Spleen (tissue), 11 donors: Measurements from ENCODE around the gene ERCC3. TPM values are rescaled to one million over a fixed set of nuclear protein-coding genes. Genes with fewer than 3 reads are reported as not detected.

ENCODE experiments used
- DNase-seq: peaks from one replicate; pipeline ENCODE4 v3.0.0-alpha.2; 2020
- H3K27ac ChIP-seq, 8 donors: fragments of 200-600 bp; sonication (generic) in 7 of 8; 1 replicate in 4 of 8; 2 replicates in 4 of 8; pipeline versions ENCODE4 v1.5.0 to v1.8.0; 2016 to 2021; ENCODE audit warnings: inconsistent platforms in 4 of 8, mild to moderate bottlenecking in 4 of 8, moderate library complexity in 1 of 8
- H3K27me3 ChIP-seq, 7 donors: fragments of 200-600 bp; sonication (generic) in 6 of 7; replicated peaks in 1 of 7; 1 replicate in 4 of 7; 2 replicates in 3 of 7; pipeline versions ENCODE4 v1.5.0 to v1.8.0; 2016 to 2021; ENCODE audit warnings: inconsistent platforms in 3 of 7, mild to moderate bottlenecking in 1 of 7
- H3K36me3 ChIP-seq, 6 donors: fragments of 200-600 bp; sonication (generic) in 5 of 6; 1 replicate in 4 of 6; 2 replicates in 2 of 6; pipeline versions ENCODE4 v1.5.0 to v1.8.0; 2016 to 2021; ENCODE audit warnings: inconsistent platforms in 2 of 6
- H3K4me1 ChIP-seq, 6 donors: fragments of 200-600 bp; sonication (generic) in 5 of 6; 1 replicate in 3 of 6; 2 replicates in 3 of 6; pipeline versions ENCODE4 v1.5.0 to v1.8.0; 2016 to 2021; ENCODE audit warnings: inconsistent platforms in 3 of 6
- H3K4me3 ChIP-seq, 8 donors: fragments of 200-600 bp; sonication (generic) in 7 of 8; 1 replicate in 4 of 8; 2 replicates in 4 of 8; pipeline versions ENCODE4 v1.5.0 to v1.8.0; 2016 to 2021; ENCODE audit warnings: inconsistent platforms in 4 of 8, mild to moderate bottlenecking in 4 of 8, moderate library complexity in 2 of 8
- H3K9me3 ChIP-seq, 8 donors: fragments of 200-600 bp; sonication (generic) in 7 of 8; 1 replicate in 4 of 8; 2 replicates in 4 of 8; pipeline versions ENCODE4 v1.5.0 to v1.8.0; 2016 to 2021; ENCODE audit warnings: inconsistent platforms in 4 of 8
- POLR2A ChIP-seq, 3 donors: fragments of 450-650 bp; IDR thresholded peaks; one replicate each; pipeline ENCODE4 v1.5.1; 2017; ENCODE audit warnings: antibody characterized with exemption in 3 of 3, mild to moderate bottlenecking in 1 of 3
- POLR2AphosphoS5 ChIP-seq, 3 donors: sonication (generic); formaldehyde crosslinking; IDR thresholded peaks; one replicate each; pipeline ENCODE4 v1.5.1; 2017; ENCODE audit warnings: antibody characterized with exemption in 3 of 3
- WGBS, 5 donors: extraction: QIAGEN DNeasy Blood & Tissue Kit in 3 of 5; methylation state at CpG; one replicate each; pipeline versions ENCODE4 v1.1.5 to v1.1.7; 2013 to 2018; 5-methylcytosine and 5-hydroxymethylcytosine counted together
- intact Hi-C: fragments of 100-400 bp; cut with DNase I; formaldehyde crosslinking; loops from one replicate; pipeline ENCODE4 v1.15.0; 2023; ENCODE audit warnings: low total_unique reads
- polyA plus RNA-seq, 3 donors: library from polyadenylated mRNA; stranded (reverse); fragments of 200-250 nt; gene quantifications; one replicate each; pipeline ENCODE4 v1.2.1, GENCODE V29; 2013
- total RNA-seq, 7 donors: library from RNA; depleted of rRNA in 3 of 7; stranded (reverse); fragments of >200 nt in 3 of 7; fragmentation: NEBNext Ultra II Directional in 4 of 7; extraction: Animal tissue kit (Norgen Biotek cat#: 25700) in 4 of 7; gene quantifications; one replicate each; pipeline versions ENCODE4 v1.1.0 to v1.2.1, GENCODE V29; 2016 to 2021
- TF ChIP-seq, protein P1 (sequence below), 11 experiments: fragments of 200-600 bp in 7 of 11; fragments of 450-650 bp in 4 of 11; sonication (generic) in 4 of 11; IDR thresholded peaks in 8 of 11; conservative IDR thresholded peaks in 3 of 11; 1 replicate in 7 of 11; 2 replicates in 4 of 11; pipeline versions ENCODE4 v1.4.0 to v1.8.0; 2016 to 2021; ENCODE audit warnings: antibody characterized with exemption in 11 of 11, inconsistent platforms in 4 of 11, mild to moderate bottlenecking in 1 of 11
- donor health status: healthy with polysubstance abuse.
- donor health status: DM: no; HTN: no; CAD: no; lungs with moderate emphysema.
- donor health status: DM: no; HTN: no; CAD: no.
- donor health status: Bipolar disorder and iron deficiency.
- donor health status: healthy.
- donor health status: DM: no; HTN: no; CAD: no.
- donor health status: DM: yes; HTN: yes; CAD: no.

Gene ERCC3
- total and polyA plus RNA-seq, 10 donors, result 23.5 to 65.1 (median 52.0) TPM

DNA sequence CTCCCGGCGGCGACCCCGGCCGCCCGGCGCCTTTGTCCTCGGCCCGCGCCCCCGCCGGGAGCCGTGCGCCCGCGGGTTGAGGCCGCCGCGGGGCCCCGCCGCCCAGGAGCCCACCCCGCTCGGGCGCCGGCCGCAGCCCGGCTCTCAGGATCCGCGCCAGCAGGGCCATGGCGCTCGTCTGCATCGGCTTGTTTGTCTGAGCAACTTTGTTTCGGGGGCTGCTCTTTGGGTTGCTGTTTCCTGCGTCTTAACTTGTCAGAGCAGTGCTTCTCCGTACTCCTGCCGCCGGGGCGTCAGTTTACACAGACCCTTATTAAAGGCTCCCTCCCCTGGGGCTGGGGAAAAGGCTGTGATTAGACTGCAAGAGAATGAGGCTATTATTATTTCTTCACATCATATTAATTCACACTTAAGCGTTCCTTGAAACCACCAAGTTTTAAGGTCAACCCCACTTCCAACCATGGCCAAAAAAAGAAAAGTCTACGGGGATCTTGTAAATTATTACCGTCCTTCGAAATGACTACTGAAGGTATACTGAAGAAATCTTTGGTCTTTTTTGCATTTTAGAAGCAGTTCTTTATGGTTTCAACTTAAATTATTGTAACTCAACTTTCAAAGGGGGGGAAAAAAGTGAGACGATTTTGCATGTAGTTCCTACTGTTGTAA, 73.7 kb downstream of the ERCC3 start, which contains the start of gene CYP27C1:
TSS of gene CYP27C1 (minus strand) at position 198 of the 666 bp plus-strand sequence. CDS start at position 169, 29 bp downstream.
- peaks cover 8 to 87% (median 42%) of the 10 kb centered on the region in 7 donors for H3K27me3 ChIP-seq
- WGBS, 5 donors, result 1 to 13% (median 1%) methylated on average over 10 to 43 of the region's 43 CpGs
- TF ChIP-seq, protein P1, sequence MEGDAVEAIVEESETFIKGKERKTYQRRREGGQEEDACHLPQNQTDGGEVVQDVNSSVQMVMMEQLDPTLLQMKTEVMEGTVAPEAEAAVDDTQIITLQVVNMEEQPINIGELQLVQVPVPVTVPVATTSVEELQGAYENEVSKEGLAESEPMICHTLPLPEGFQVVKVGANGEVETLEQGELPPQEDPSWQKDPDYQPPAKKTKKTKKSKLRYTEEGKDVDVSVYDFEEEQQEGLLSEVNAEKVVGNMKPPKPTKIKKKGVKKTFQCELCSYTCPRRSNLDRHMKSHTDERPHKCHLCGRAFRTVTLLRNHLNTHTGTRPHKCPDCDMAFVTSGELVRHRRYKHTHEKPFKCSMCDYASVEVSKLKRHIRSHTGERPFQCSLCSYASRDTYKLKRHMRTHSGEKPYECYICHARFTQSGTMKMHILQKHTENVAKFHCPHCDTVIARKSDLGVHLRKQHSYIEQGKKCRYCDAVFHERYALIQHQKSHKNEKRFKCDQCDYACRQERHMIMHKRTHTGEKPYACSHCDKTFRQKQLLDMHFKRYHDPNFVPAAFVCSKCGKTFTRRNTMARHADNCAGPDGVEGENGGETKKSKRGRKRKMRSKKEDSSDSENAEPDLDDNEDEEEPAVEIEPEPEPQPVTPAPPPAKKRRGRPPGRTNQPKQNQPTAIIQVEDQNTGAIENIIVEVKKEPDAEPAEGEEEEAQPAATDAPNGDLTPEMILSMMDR (IDR thresholded peaks at IDR 0.05 in 8 of 11, conservative IDR thresholded peaks at IDR 0.05 in 3 of 11), result no peak
- TF ChIP-seq POLR2AphosphoS5 (IDR thresholded peaks at IDR 0.05) (no peak), POLR2A (IDR thresholded peaks at IDR 0.05) (no peak)
- H3K27ac ChIP-seq, result no peak within 1 kb of the TSS
- peaks cover 9 to 27% (median 24%) of the 10 kb centered on the region in 6 donors for H3K4me1 ChIP-seq
- intact Hi-C loops, result no loop called here
- H3K36me3 ChIP-seq, result no peaks in the 10 kb centered on the region
- no peak for DNase-seq
- H3K9me3 ChIP-seq, result peaks cover 0 to 11% (median 0%) of the 10 kb centered on the region in 8 donors
- H3K4me3 ChIP-seq, result peak within 1 kb of the TSS; percentile 21 to 69 (median 34)

DNA sequence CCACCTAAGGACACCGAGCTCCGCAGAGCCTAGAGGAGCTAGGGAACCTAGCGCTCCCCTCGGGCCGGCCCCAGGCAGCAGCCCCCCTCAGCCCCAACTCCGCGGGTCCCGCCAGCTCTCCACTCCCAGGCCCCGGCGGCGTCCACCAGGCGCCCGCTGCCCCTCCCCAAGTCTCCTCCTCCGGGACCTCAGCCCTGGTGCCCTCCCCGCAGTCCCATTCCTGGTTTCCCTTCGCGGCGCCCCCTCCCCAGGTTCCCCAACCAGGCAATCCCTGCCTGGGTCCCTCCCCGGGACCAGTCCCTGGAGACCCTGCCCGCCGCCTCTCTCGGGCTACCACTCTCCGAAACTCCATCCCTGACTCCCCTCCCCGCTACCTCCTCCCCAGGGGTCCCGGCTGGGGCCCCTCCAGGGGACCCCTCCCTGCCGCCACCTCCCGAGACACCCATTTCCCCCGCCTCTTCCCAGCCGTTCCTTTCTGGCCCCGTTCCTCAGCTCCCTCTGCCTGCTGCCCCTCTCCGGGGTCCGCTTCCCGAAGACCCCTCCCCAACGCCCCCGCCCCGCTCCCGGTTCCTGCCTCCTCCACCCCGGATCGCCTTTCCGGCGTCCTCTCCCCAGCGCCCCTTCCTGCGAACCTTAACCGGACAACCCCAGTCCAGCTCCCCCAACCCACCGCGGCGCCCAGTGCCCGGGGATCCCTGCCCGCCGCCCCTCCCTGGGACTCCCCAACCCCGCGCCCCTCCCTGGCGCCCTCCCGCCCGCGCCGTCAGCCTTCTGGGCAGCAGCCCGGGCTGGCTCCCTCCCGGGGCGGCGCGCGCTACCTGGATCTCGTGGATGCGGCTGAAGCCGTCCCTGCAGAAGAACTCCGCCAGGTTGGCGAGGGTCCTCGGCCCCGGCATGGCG, 74.5 kb downstream of the ERCC3 start:
- Histone ChIP-seq H3K9me3 (peaks cover 0 to 11% (median 0%) of the 10 kb centered on the region in 8 donors), H3K4me3 (peak overlapping the region; percentile 21 to 69 (median 34)), H3K4me1 (peaks cover 9 to 27% (median 24%) of the 10 kb centered on the region in 6 donors), H3K36me3 (no peaks in the 10 kb centered on the region), H3K27ac (no peak overlapping the region), H3K27me3 (peaks cover 8 to 79% (median 42%) of the 10 kb centered on the region in 7 donors)
- intact Hi-C loops, result no loop called here
- TF ChIP-seq POLR2AphosphoS5 (IDR thresholded peaks at IDR 0.05) (no peak), POLR2A (IDR thresholded peaks at IDR 0.05) (no peak)
- TF ChIP-seq, protein P1 (IDR thresholded peaks at IDR 0.05 in 8 of 11, conservative IDR thresholded peaks at IDR 0.05 in 3 of 11), result no peak
- WGBS, 5 donors, result 1 to 4% (median 2%) methylated on average over 48 to 71 of the region's 71 CpGs
- DNase-seq, result no peak

DNA sequence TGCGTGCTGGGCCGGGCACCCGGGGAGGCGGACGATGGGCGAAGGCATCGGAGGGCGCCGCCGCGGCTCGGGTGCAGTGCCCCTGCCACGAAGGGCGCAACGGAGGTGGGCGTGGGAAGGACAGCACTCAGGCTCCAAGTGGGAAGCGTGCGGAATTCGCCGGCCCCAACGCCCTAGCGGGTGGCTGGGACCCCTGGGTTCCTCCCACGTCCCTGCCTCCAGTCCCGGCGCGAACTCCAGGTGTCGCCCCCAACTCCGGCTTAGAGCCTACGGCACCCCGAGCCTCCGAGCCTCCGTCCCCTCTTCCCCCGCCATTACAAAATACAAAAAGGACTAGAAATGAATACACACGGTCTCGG, 75.2 kb downstream of the ERCC3 start:
- Histone ChIP-seq H3K4me3 (peak overlapping the region; percentile 21 to 69 (median 34)), H3K27me3 (peaks cover 8 to 74% (median 42%) of the 10 kb centered on the region in 7 donors), H3K4me1 (peaks cover 9 to 27% (median 24%) of the 10 kb centered on the region in 6 donors), H3K9me3 (peaks cover 0 to 11% (median 0%) of the 10 kb centered on the region in 8 donors), H3K27ac (no peak overlapping the region), H3K36me3 (no peaks in the 10 kb centered on the region)
- intact Hi-C loops, result no loop called here
- DNase-seq, result no peak
- WGBS, 5 donors, result 1 to 9% (median 4%) methylated on average over 22 to 35 of the region's 35 CpGs
- TF ChIP-seq POLR2AphosphoS5 (IDR thresholded peaks at IDR 0.05), result no peak

DNA sequence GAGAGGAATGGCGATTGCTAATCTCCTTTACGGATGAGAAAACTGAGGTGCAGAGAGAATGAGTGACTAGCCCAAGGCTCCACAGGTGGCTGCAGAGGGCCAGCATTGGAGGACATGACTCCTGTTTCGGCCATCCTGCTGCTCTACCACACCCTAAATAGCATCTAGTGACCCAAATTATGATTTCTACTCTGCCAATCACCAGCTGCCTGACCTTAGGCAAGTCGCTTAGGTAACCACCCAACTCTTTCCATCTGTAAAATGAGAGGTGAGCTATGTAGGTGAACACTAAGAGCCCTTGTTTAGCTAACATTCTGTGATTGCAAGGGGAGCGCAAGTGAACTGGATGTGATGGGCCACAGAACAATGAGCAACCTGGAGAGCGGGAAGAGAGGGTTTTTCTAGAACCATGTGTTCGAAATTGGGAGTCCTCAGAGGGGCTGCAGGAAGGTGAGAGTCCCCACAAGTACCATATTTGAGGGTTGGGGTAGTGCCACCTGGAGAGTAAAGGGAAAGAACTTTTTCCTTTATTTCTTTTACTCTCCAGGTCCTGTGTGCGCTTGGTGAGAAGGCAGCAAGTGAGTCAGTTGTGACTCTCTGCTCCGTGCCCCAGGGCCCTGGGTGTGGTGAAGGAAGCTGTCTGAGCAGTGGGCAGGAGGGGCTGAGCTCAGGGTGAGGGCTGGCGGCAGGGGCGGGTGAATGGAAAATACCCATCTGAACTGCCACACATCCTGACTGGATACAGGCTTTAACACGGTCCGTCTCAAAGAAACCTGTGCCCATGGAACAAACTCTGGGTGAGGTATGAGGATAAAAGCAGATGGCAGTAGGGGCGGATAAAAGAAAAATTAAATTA, 76.2 kb downstream of the ERCC3 start:
- H3K27ac ChIP-seq, result no peak overlapping the region
- TF ChIP-seq POLR2A (IDR thresholded peaks at IDR 0.05), result no peak
- TF ChIP-seq POLR2AphosphoS5 (IDR thresholded peaks at IDR 0.05), result no peak
- TF ChIP-seq, protein P1 (IDR thresholded peaks at IDR 0.05 in 8 of 11, conservative IDR thresholded peaks at IDR 0.05 in 3 of 11), result no peak
- peaks cover 8 to 69% (median 42%) of the 10 kb centered on the region in 7 donors for H3K27me3 ChIP-seq
- intact Hi-C loops, result no loop called here
- no peak overlapping the region for H3K4me3 ChIP-seq
- WGBS, 5 donors, result 67 to 75% (median 70%) methylated on average over 14 of the region's 14 CpGs
- peaks cover 0 to 18% (median 0%) of the 10 kb centered on the region in 8 donors for H3K9me3 ChIP-seq
- H3K4me1 ChIP-seq, result peaks cover 9 to 27% (median 24%) of the 10 kb centered on the region in 6 donors
- no peaks in the 10 kb centered on the region for H3K36me3 ChIP-seq
- DNase-seq, result no peak
